SK-N-MC (cell line): ENCODE data around the gene MAEL.

Experiments
- EZH2 ChIP-seq: fragments of 200-600 bp; sonication (generic); IDR thresholded peaks from one replicate; pipeline ENCODE4 v1.6.1; 2017; ENCODE audit warnings: antibody characterized with exemption
- POLR2AphosphoS5 ChIP-seq: IDR thresholded peaks from 2 replicates; pipeline ENCODE4 v1.6.1; 2012; ENCODE audit warnings: mild to moderate bottlenecking, low read depth, low read length, borderline replicate concordance

DNA sequence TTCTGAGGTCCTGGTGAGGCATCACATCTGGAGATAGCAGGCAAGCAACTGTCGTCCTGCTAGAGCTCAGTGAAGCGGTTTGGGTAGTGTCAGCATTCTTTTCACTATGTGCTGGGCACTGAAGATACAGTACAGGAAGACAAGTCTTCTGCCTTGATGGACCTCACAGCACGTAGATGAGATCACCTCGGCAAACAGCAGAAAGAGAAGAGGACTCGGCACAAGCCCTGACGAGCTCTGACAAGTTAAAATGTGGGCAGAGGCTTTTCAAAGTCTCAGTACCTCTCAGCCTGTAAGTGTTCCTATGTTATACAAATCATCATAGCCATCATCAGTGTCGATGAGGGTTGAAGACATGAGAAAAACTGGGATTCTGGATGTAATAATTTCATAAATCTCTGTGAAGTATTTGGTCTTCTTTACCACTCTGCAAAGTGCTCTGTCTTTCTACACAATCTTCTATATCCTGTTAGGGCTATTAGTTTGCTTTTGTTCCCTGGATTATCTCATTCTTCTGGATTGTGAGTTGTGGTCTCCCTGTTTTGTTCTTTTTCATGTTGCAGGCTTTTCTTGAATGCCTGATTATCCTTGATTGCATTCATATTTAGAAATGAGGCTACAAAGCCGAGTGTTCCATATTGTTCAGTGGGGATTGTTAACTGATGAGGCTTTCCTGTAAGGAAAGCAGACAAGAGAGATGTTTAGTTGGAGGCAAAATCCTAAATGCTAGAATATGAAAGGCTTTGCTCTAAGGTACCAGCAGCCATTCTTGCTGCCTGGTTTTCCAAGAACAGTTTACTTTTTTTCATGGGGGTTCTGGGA is 24.2 kb downstream of the MAEL start:
- TF ChIP-seq POLR2AphosphoS5 (no peak), EZH2 (no peak)
